Smooth muscle cell (in vitro differentiated cells): ENCODE results near the gene MAP3K3. TPM values are rescaled to one million over a fixed set of nuclear protein-coding genes. Genes with fewer than 3 reads are reported as not detected.

Experiments
- DNase-seq: peaks from one replicate; lab custom pipeline; 2025; ENCODE audit not compliant: unreplicated experiment; lab: John Stamatoyannopoulos, UW
- H2AFZ ChIP-seq: fragments of 200-600 bp; sonication (generic); 2 replicates; pipeline ENCODE4 v1.6.0; 2016; ENCODE audit warnings: antibody characterized with exemption, low read depth, mild to moderate bottlenecking
- H3F3A ChIP-seq: fragments of 200-600 bp; sonication (generic); 2 replicates; pipeline ENCODE4 v1.6.0; 2017; ENCODE audit warnings: antibody characterized with exemption, low read depth
- H3K27ac ChIP-seq: fragments of 200-600 bp; sonication (generic); 2 replicates; pipeline ENCODE4 v1.5.1; 2016; ENCODE audit warnings: low read depth, mild to moderate bottlenecking
- H3K27me3 ChIP-seq: fragments of 200-600 bp; sonication (generic); 2 replicates; pipeline ENCODE4 v1.6.1; 2016; ENCODE audit warnings: low read depth, mild to moderate bottlenecking
- H3K36me3 ChIP-seq: fragments of 200-600 bp; sonication (generic); 2 replicates; pipeline ENCODE4 v1.5.1; 2016; ENCODE audit warnings: low read depth
- H3K4me1 ChIP-seq: fragments of 200-600 bp; sonication (generic); 2 replicates; pipeline ENCODE4 v1.5.1; 2016; ENCODE audit warnings: low read depth
- H3K4me2 ChIP-seq: fragments of 200-600 bp; sonication (generic); 2 replicates; pipeline ENCODE4 v1.6.0; 2016; ENCODE audit warnings: mild to moderate bottlenecking
- H3K4me3 ChIP-seq: fragments of 200-600 bp; sonication (generic); 2 replicates; pipeline ENCODE4 v1.5.1; 2016; ENCODE audit warnings: mild to moderate bottlenecking
- H3K79me2 ChIP-seq: fragments of 200-600 bp; sonication (generic); 2 replicates; pipeline ENCODE4 v1.6.0; 2016; ENCODE audit warnings: low read depth, mild to moderate bottlenecking
- H3K9ac ChIP-seq: fragments of 200-600 bp; sonication (generic); 2 replicates; pipeline ENCODE4 v1.6.0; 2016; ENCODE audit warnings: low read depth
- H3K9me3 ChIP-seq: fragments of 200-600 bp; sonication (generic); replicated peaks from 2 replicates; pipeline ENCODE4 v1.5.1; 2016; ENCODE audit warnings: low read depth
- H4K20me1 ChIP-seq: fragments of 200-600 bp; sonication (generic); 2 replicates; pipeline ENCODE4 v1.6.0; 2016; ENCODE audit warnings: low read depth
- WGBS: methylation state at CpG from one replicate; pipeline ENCODE4 v1.1.7; 2016; ENCODE audit warnings: low lambda C conversion rate; 5-methylcytosine and 5-hydroxymethylcytosine counted together
- polyA plus RNA-seq: library from polyadenylated mRNA; unstranded; fragments of >200 nt; fragmentation: Nextera tagmentation; extraction: Ambion mirVana; gene quantifications from 2 replicates; pipeline ENCODE4 v1.2.1, GENCODE V29; 2016
- total RNA-seq: library from RNA; depleted of rRNA; stranded (reverse); fragments of >200 nt; gene quantifications from 2 replicates; pipeline ENCODE4 v1.2.3, GENCODE V29; 2014
- TF ChIP-seq, protein P1 (sequence below): fragments of 200-600 bp; sonication (generic); IDR thresholded peaks from 2 replicates; pipeline ENCODE4 v1.5.1; 2017; ENCODE audit warnings: borderline replicate concordance, mild to moderate bottlenecking, antibody characterized with exemption; ENCODE audit not compliant: insufficient read depth, poor library complexity, severe bottlenecking

The MAP3K3 gene
- total and polyA plus RNA-seq, 2 experiments from 2014 or later, result 16.0 to 23.6 TPM

DNA sequence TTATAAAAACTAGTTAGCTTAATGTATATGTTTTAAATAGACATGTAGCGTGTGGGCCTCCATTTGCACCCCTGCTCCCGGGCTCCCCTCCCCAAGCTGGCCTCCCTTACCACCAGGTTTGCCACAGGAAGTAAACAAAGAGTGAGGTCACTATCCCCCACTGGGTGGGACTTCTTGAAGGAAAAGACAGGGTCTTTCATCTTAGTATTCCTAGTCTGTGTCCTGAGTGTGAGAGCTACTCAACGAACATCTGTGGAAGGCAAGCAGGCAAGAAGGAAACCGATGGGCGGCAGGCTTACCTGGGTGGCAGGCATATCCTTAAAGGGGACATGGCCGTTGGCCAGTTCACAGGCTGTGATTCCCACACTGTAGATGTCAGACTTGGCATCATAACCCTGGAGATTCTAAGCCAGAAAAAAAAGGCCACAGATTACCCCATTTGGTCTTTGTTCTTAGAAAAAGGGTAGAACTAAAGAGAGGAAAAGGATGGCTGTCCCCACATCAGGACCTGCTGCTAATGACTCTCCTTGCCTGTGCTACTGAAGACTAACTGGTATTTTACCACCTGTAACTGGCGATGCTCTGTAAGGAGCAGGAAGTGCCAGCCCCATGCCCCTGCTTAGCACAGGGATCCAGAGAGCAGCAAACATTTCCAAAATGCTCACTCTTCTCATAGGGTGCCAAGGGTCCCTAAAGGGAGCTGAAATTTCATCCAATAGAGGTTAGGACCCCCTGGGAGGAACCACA, 84.3 kb downstream of the MAP3K3 start:
- peaks cover 1% of the 10 kb centered on the region for H4K20me1 ChIP-seq
- no peaks in the 10 kb centered on the region for H3F3A ChIP-seq
- H3K79me2 ChIP-seq, result no peaks in the 10 kb centered on the region
- TF ChIP-seq, protein P1, sequence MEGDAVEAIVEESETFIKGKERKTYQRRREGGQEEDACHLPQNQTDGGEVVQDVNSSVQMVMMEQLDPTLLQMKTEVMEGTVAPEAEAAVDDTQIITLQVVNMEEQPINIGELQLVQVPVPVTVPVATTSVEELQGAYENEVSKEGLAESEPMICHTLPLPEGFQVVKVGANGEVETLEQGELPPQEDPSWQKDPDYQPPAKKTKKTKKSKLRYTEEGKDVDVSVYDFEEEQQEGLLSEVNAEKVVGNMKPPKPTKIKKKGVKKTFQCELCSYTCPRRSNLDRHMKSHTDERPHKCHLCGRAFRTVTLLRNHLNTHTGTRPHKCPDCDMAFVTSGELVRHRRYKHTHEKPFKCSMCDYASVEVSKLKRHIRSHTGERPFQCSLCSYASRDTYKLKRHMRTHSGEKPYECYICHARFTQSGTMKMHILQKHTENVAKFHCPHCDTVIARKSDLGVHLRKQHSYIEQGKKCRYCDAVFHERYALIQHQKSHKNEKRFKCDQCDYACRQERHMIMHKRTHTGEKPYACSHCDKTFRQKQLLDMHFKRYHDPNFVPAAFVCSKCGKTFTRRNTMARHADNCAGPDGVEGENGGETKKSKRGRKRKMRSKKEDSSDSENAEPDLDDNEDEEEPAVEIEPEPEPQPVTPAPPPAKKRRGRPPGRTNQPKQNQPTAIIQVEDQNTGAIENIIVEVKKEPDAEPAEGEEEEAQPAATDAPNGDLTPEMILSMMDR, result no peak
- H3K4me2 ChIP-seq, result no peak overlapping the region
- no peak overlapping the region for H2AFZ ChIP-seq
- H3K36me3 ChIP-seq, result no peaks in the 10 kb centered on the region
- H3K9me3 ChIP-seq, result no peaks in the 10 kb centered on the region
- no peak overlapping the region for H3K4me3 ChIP-seq
- no peaks in the 10 kb centered on the region for H3K27me3 ChIP-seq
- peaks cover 2% of the 10 kb centered on the region for H3K4me1 ChIP-seq
- 97% methylated on average over 7 of the region's 7 CpGs for WGBS
- no peak for DNase-seq
- H3K9ac ChIP-seq, result no peak overlapping the region
- no peak overlapping the region for H3K27ac ChIP-seq

DNA sequence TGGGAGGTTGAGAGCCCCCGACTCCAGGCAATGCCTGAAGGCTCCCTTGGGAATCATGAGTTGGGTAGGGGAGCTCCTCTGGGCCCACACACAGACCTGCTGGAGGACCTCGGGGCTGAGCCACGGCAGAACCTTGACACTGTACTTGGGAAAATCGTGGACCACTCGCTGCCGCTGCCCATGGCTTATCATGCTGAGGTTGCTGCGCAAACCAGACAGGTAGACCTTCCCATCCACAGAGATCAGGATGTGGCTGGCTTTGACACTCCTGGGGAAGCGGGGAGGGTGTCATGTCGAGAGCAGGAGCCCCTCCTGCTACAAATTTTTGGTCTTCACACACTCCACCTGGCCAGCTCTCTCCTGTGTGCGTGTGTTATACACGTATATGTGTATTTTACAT, 84.9 kb downstream of the MAP3K3 start:
- H3K36me3 ChIP-seq, result no peaks in the 10 kb centered on the region
- H3K9ac ChIP-seq, result no peak overlapping the region
- no peak overlapping the region for H3K4me3 ChIP-seq

DNA sequence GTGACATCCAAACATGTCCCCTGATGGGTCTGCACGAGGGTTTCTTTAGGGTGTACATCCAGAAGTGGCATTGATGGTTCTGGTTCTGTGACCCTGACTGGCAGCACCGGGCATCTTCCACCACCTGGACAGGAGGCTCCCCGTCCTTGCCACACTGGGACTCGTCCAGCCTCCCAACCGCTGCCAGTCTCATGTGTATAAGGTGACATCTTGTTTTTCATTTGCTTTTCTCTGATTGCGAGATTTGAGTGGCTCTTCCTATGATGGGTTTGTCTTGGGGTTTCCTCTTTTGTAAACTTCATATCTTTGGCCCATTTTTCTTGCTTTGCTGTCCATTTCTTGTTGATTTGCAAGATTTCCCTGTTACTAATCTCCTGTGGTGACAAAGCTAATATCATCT, 86.9 kb downstream of the MAP3K3 start:
- no peak for DNase-seq
- Histone ChIP-seq H3K27me3 (no peaks in the 10 kb centered on the region), H3K9me3 (no peaks in the 10 kb centered on the region), H3K4me3 (no peak overlapping the region), H3K36me3 (no peaks in the 10 kb centered on the region), H3K27ac (no peak overlapping the region), H3K4me2 (no peak overlapping the region), H3K4me1 (no peaks in the 10 kb centered on the region), H3F3A (no peaks in the 10 kb centered on the region), H4K20me1 (no peaks in the 10 kb centered on the region), H2AFZ (no peak overlapping the region), H3K79me2 (no peaks in the 10 kb centered on the region), H3K9ac (no peak overlapping the region)
- TF ChIP-seq, protein P1, result no peak
- WGBS, result 97% methylated on average over 6 of the region's 6 CpGs

More for the DNA sequence above, 84.9 kb downstream of the MAP3K3 start:
- H2AFZ ChIP-seq, result no peak overlapping the region
- TF ChIP-seq, protein P1, result no peak
- DNase-seq, result no peak
- no peaks in the 10 kb centered on the region for H3K27me3 ChIP-seq
- no peaks in the 10 kb centered on the region for H3F3A ChIP-seq
- no peaks in the 10 kb centered on the region for H3K4me1 ChIP-seq
- H3K4me2 ChIP-seq, result no peak overlapping the region
- 97% methylated on average over 11 of the region's 11 CpGs for WGBS
- H4K20me1 ChIP-seq, result no peaks in the 10 kb centered on the region
- H3K27ac ChIP-seq, result no peak overlapping the region
- H3K79me2 ChIP-seq, result no peaks in the 10 kb centered on the region
- no peaks in the 10 kb centered on the region for H3K9me3 ChIP-seq
